Neural progenitor cell (in vitro differentiated cells): ENCODE results near the gene COMP.

ENCODE experiments used
- CTCF ChIP-seq: fragments of 200-600 bp; sonication (generic); IDR thresholded peaks from 2 replicates; pipeline ENCODE4 v1.5.1; 2017; ENCODE audit warnings: antibody characterized with exemption, mild to moderate bottlenecking
- EZH2 ChIP-seq: fragments of 200-600 bp; sonication (generic); IDR thresholded peaks from 2 replicates; pipeline ENCODE4 v1.6.1; 2017; ENCODE audit warnings: antibody characterized with exemption, mild to moderate bottlenecking, moderate library complexity

GRCh38 chr19:18751571-18751970 lies 39.5 kb downstream of the COMP start:
- TF ChIP-seq EZH2: no peak
- no peak for TF ChIP-seq CTCF
